C1 segment of cervical spinal cord (tissue), 14 donors: ENCODE measurements around the gene ESYT3.
A peak's percentile ranks its signal among the peaks of the same experiment; 100 is the strongest.
"Not testable (repeated sequence)": the region's sequence is repeated elsewhere in the genome, so short reads cannot be mapped to it uniquely, and the experiment has no call there.

ENCODE experiments used
- DNase-seq, 14 donors: peaks; one replicate each; lab custom pipeline; 2025; lab: John Stamatoyannopoulos, UW

ESYT3 gene

GRCh38 chr3:138492980-138493675, 58.7 kb downstream of the ESYT3 start:
- no peak for DNase-seq

GRCh38 chr3:138493804-138494606, 59.6 kb downstream of the ESYT3 start:
- DNase-seq: no peak

GRCh38 chr3:138494607-138494929, 60.2 kb downstream of the ESYT3 start:
- peak in 1 of 14 donors; percentile 19 for DNase-seq

GRCh38 chr3:138495638-138496037, 61.2 kb downstream of the ESYT3 start:
- DNase-seq: not testable (repeated sequence)

- no peak for DNase-seq
Measured at GRCh38 chr3:138496436-138496835, 62.0 kb downstream of the ESYT3 start.

GRCh38 chr3:138497021-138497420, 62.6 kb downstream of the ESYT3 start:
- no peak for DNase-seq

- DNase-seq: no peak
Measured at GRCh38 chr3:138497851-138498250, 63.4 kb downstream of the ESYT3 start.

- DNase-seq: no peak
Measured at GRCh38 chr3:138498991-138499390, 64.6 kb downstream of the ESYT3 start.

GRCh38 chr3:138507524-138507923, 73.1 kb downstream of the ESYT3 start:
- no peak for DNase-seq

- no peak for DNase-seq
Measured at GRCh38 chr3:138509586-138509985, 75.2 kb downstream of the ESYT3 start.

GRCh38 chr3:138511945-138512344, 77.5 kb downstream of the ESYT3 start:
- no peak for DNase-seq

- DNase-seq: no peak
Measured at GRCh38 chr3:138513090-138513843, 78.9 kb downstream of the ESYT3 start.

GRCh38 chr3:138521445-138521844, 87.0 kb downstream of the ESYT3 start:
- not testable (repeated sequence) for DNase-seq
